A549 treated with RU486 at 1 μM for 4 hours (cell line): Measurements from ENCODE around the gene IL24. TPM values are rescaled to one million over a fixed set of nuclear protein-coding genes. Genes with fewer than 3 reads are reported as not detected.

ENCODE experiments used
- total RNA-seq: library from RNA; stranded (reverse); fragments of 200-300 nt; extraction: Qiagen RNA extraction; gene quantifications from 5 replicates; pipeline ENCODE4 v1.2.3, GENCODE V29; 2022; ENCODE audit warnings: low read depth

Gene IL24
- total RNA-seq: 0.17 to 0.35 TPM (median 0.30 TPM) in 5 replicates

GRCh38 chr1:206897175-206897574 lies at the start of gene IL24:
Gene IL24, plus strand, starts transcription at chr1:206897443. Its CDS starts 390 bp downstream, at chr1:206897833.

DNA sequence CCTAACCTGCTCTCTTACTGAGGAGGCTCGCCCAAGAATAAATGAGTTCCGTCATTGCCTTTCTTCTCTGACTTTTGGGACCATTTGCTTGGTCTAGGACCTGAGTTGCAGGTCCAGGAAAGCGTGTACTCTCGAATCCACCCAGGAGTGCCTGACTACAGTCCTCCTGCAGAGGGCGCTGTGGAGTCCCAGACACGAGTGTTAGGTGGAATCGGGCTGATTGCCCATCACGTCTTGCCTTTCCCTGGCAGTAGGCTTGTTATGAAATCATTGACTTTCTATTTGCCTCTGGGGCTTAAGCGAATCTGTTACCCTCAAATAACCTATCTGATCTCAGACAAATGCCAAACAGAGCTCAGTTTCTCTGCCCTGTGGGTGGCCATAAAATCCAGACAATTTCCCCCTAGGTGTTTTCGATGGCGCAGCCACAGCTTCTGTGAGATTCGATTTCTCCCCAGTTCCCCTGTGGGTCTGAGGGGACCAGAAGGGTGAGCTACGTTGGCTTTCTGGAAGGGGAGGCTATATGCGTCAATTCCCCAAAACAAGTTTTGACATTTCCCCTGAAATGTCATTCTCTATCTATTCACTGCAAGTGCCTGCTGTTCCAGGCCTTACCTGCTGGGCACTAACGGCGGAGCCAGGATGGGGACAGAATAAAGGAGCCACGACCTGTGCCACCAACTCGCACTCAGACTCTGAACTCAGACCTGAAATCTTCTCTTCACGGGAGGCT lies 32.1 kb upstream of the IL24 start, which contains the start of gene IL20:
IL20 (plus strand) TSS at position 685 of the 733 bp plus-strand sequence. CDS start 230 bp downstream, outside the sequence.

DNA sequence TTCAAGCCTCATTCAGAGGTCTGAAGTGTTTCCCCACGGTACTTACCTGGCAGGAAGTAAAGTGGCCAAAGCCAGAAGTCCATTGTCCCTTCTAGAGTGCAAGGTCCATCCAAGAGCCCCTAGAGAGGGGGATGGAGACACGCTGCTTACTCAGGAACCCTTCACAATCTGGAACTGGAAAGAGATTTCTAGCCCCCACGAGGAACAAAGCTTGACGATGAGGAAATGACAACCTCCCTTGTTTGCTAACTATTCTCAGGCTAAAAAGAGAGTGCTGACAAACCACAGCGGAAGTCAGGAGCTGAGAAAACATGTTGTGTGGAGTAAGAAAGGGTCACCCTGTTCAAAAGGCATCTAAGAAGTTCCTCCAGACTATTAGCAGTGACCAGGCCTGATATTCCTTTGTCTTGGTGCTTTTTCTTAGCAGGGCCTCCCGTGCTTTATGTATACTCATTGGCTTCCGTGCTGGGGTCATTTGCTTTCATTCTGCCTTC lies 24.6 kb downstream of the IL24 start, which contains the start of gene FCMR:
FCMR (minus strand) TSS at position 170 of the 494 bp plus-strand sequence; CDS start at position 83, 87 bp downstream.

DNA sequence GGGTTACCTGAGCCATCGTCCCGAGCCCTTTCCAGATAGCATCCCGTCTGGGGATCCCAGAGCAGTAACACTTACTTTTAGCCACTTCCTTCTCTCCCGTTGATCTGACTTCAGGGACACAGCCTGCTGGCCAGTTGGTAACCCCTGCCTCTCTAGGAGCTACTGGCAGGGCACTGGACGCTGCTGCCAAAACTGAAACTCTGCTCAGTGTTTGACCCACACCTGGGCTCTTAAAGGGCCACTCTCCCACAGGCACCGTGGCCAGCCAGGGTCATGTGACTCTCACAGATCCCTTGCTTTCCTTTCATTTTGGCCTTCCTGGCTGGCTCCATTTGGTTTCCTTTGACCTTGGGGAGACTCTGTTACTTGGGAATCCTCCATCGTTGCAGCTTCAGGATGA lies 49.0 kb downstream of the IL24 start, which contains the start of gene PIGR:
PIGR (minus strand) TSS at position 206 of the 400 bp plus-strand sequence. CDS start 5,935 bp downstream, outside the sequence.

Other genes starting within 250 kb of the IL24 start
- gene MAPKAPK2, start 212.5 kb upstream of the IL24 start, total RNA-seq: 65.2 to 74.1 TPM (median 69.4 TPM) in 5 replicates
- not detected in 5 replicates for gene IL19, start 126.7 kb upstream of the IL24 start, total RNA-seq
- not detected in 5 replicates for gene IL10, start 124.9 kb upstream of the IL24 start, total RNA-seq
- not detected in 5 replicates for gene IL20, start 31.8 kb upstream of the IL24 start, total RNA-seq
- gene FCMR, start 24.5 kb downstream of the IL24 start, total RNA-seq: 3.7 to 7.0 TPM (median 4.5 TPM) in 5 replicates
- not detected in 5 replicates for gene PIGR, start 49.0 kb downstream of the IL24 start, total RNA-seq
- gene FCAMR, start 73.0 kb downstream of the IL24 start, total RNA-seq: not detected in 5 replicates
- 3.1 to 4.5 TPM (median 3.7 TPM) in 5 replicates for gene C1orf116, start 135.3 kb downstream of the IL24 start, total RNA-seq
- 1.9 to 7.0 TPM (median 7.0 TPM) in 5 replicates for gene YOD1, start 153.8 kb downstream of the IL24 start, total RNA-seq
- gene PFKFB2, start 155.8 kb downstream of the IL24 start, total RNA-seq: 5.3 to 6.7 TPM (median 6.2 TPM) in 5 replicates
- gene C4BPB, start 191.4 kb downstream of the IL24 start, total RNA-seq: 0.93 to 2.0 TPM (median 1.2 TPM) in 5 replicates
- gene C4BPA, start 206.8 kb downstream of the IL24 start, total RNA-seq: 0.30 to 0.86 TPM (median 0.63 TPM) in 5 replicates